PC-9 (cell line): Measurements from ENCODE around the gene ACTL8. TPM values are rescaled to one million over a fixed set of nuclear protein-coding genes. Genes with fewer than 3 reads are reported as not detected.

Experiments
- BruUV-seq: library from RNA; stranded (reverse); fragments of 400-500 nt; replicated peaks from 2 replicates; lab custom pipeline; 2021; lab: Mats Ljungman, UMichigan
- CTCF ChIA-PET: fragments of 300-600 bp; sonication (Branson Sonifier 250); formaldehyde crosslinking; loops from one replicate; lab custom pipeline; 2022; ENCODE audit warnings: antibody characterized with exemption; lab: Charles Lee
- POLR2A ChIA-PET: fragments of 300-600 bp; sonication (Branson Sonifier 250); formaldehyde crosslinking; loops from one replicate; lab custom pipeline; 2022; ENCODE audit warnings: antibody characterized with exemption; ENCODE audit not compliant: unreplicated experiment; lab: Charles Lee
- DNase-seq, 2 experiments: peaks; one replicate each; pipeline versions ENCODE4 v3.0.0 to v3.0.0-alpha.2; 2015 to 2022; ENCODE audit warnings: mixed read lengths in 1 of 2
- H2AFZ ChIP-seq: fragments of 200-600 bp; sonication (generic); 2 replicates; pipeline ENCODE4 v1.8.1; 2017; ENCODE audit warnings: antibody characterized with exemption
- H3F3A ChIP-seq: fragments of 200-600 bp; sonication (generic); 2 replicates; pipeline ENCODE4 v1.8.1; 2017; ENCODE audit warnings: antibody characterized with exemption, mild to moderate bottlenecking, low read depth; ENCODE audit not compliant: insufficient read depth
- H3K27ac ChIP-seq: fragments of 200-600 bp; sonication (generic); 2 replicates; pipeline ENCODE4 v1.6.1; 2016; ENCODE audit warnings: mixed run types
- H3K27me3 ChIP-seq: fragments of 200-600 bp; sonication (generic); 2 replicates; pipeline ENCODE4 v1.6.1; 2016; ENCODE audit warnings: low read depth, mixed run types; ENCODE audit not compliant: insufficient read depth
- H3K36me3 ChIP-seq: fragments of 200-600 bp; sonication (generic); 2 replicates; pipeline ENCODE4 v1.6.1; 2016; ENCODE audit warnings: low read depth, mixed run types
- H3K4me1 ChIP-seq: fragments of 200-600 bp; sonication (generic); replicated peaks from 2 replicates; pipeline ENCODE4 v1.6.1; 2016; ENCODE audit warnings: mixed run types; ENCODE audit not compliant: insufficient read depth
- H3K4me2 ChIP-seq: fragments of 200-600 bp; sonication (generic); 2 replicates; pipeline ENCODE4 v1.6.1; 2017; ENCODE audit warnings: mixed run types
- H3K4me3 ChIP-seq: fragments of 200-600 bp; sonication (generic); 2 replicates; pipeline ENCODE4 v1.6.1; 2016; ENCODE audit warnings: mixed run types
- H3K79me2 ChIP-seq: fragments of 200-600 bp; sonication (generic); 2 replicates; pipeline ENCODE4 v1.6.1; 2017; ENCODE audit warnings: low read depth, mixed run types
- H3K9me2 ChIP-seq: fragments of 200-600 bp; sonication (generic); 2 replicates; pipeline ENCODE4 v1.8.1; 2017; ENCODE audit warnings: mild to moderate bottlenecking; ENCODE audit not compliant: insufficient read depth
- H3K9me3 ChIP-seq: fragments of 200-600 bp; sonication (generic); 2 replicates; pipeline ENCODE4 v1.8.1; 2016; ENCODE audit warnings: low read depth; ENCODE audit not compliant: insufficient read depth
- H4K20me1 ChIP-seq: fragments of 200-600 bp; sonication (generic); 2 replicates; pipeline ENCODE4 v1.8.1; 2017; ENCODE audit not compliant: insufficient read depth
- CTCF ChIP-seq: fragments of 200-600 bp; sonication (generic); conservative IDR thresholded peaks from 2 replicates; pipeline ENCODE4 v1.6.1; 2017; ENCODE audit warnings: mixed run types, antibody characterized with exemption, mild to moderate bottlenecking, moderate library complexity
- EZH2 ChIP-seq: fragments of 200-600 bp; sonication (generic); IDR thresholded peaks from 2 replicates; pipeline ENCODE4 v1.8.0; 2017; ENCODE audit warnings: antibody characterized with exemption, low read depth
- intact Hi-C: fragments of 100-400 bp; cut with micrococcal nuclease; formaldehyde crosslinking; loops from one replicate; pipeline ENCODE4 v1.10.0; 2022; ENCODE audit not compliant: unreplicated experiment
- total RNA-seq: library from RNA; stranded (reverse); gene quantifications from 2 replicates; pipeline ENCODE4 v1.2.3, GENCODE V29; 2021

Gene ACTL8
- total RNA-seq, 1 experiment from 2014 or later = 0.68 TPM

- intact Hi-C loops = no loop called here
- BruUV-seq = no TSS peak
- H3K79me2 ChIP-seq = no peaks in the 10 kb centered on the region
- no peak overlapping the region for H3K4me2 ChIP-seq
- H2AFZ ChIP-seq = no peak overlapping the region
- H3K9me3 ChIP-seq = no peaks in the 10 kb centered on the region
- H3K9me2 ChIP-seq = no peaks in the 10 kb centered on the region
- no peaks in the 10 kb centered on the region for H3F3A ChIP-seq
- no peak overlapping the region for H3K4me3 ChIP-seq
- CTCF ChIA-PET = no interaction called here
- TF ChIP-seq CTCF (no peak), EZH2 (no peak)
- no peaks in the 10 kb centered on the region for H3K36me3 ChIP-seq
- no peak for DNase-seq
- no peaks in the 10 kb centered on the region for H4K20me1 ChIP-seq
- POLR2A ChIA-PET = no interaction called here
- H3K4me1 ChIP-seq = peaks cover 1% of the 10 kb centered on the region
- no peak overlapping the region for H3K27ac ChIP-seq
- no peaks in the 10 kb centered on the region for H3K27me3 ChIP-seq
Observed at GRCh38 chr1:17860812-17861211, 105.7 kb downstream of the ACTL8 start.

DNA sequence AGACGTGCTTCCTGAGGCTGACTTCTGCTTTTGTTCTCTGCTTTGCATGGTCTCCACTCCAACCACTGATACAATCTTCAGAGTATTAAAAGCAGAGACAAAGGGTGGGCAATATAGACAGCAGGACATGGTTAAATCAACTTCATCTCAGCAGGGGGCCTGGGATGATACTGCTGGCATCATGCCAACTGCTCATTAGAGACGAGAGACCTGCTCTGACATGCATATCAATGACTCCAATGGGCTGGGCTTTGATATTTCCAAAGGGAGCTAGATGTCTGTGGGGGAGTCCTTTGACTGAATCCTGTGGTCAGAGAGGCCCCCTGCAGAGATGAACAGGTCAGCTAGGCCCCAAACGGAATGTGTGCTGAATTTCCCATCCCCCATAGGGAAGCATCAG lies 106.6 kb downstream of the ACTL8 start:
- Histone ChIP-seq H2AFZ (no peak overlapping the region), H3K27ac (no peak overlapping the region), H3K9me2 (no peaks in the 10 kb centered on the region), H3K4me2 (no peak overlapping the region), H3K79me2 (no peaks in the 10 kb centered on the region), H3F3A (no peaks in the 10 kb centered on the region; the same call in 1 of the 2 replicates), H3K9me3 (no peaks in the 10 kb centered on the region), H3K27me3 (no peaks in the 10 kb centered on the region), H3K4me1 (peaks cover 7% of the 10 kb centered on the region), H3K36me3 (no peaks in the 10 kb centered on the region), H4K20me1 (no peaks in the 10 kb centered on the region), H3K4me3 (no peak overlapping the region)
- intact Hi-C loops = no loop called here
- no TSS peak for BruUV-seq
- ChIA-PET CTCF (no interaction called here), POLR2A (interaction anchor here (0.7 kb wide), 1 partner anchor 712 kb away, joined by 3 read pairs; no protein-coding TSS in a partner anchor)
- no peak for DNase-seq
- TF ChIP-seq EZH2 = no peak
- TF ChIP-seq CTCF = no peak

- Histone ChIP-seq H3K9me2 (no peaks in the 10 kb centered on the region), H3K36me3 (no peaks in the 10 kb centered on the region), H3K4me2 (no peak overlapping the region), H3K4me1 (peaks cover 7% of the 10 kb centered on the region), H3F3A (no peaks in the 10 kb centered on the region; the same call in 1 of the 2 replicates), H3K4me3 (no peak overlapping the region), H3K27ac (no peak overlapping the region), H3K9me3 (no peaks in the 10 kb centered on the region), H3K27me3 (no peaks in the 10 kb centered on the region), H2AFZ (no peak overlapping the region), H4K20me1 (no peaks in the 10 kb centered on the region), H3K79me2 (no peaks in the 10 kb centered on the region)
- POLR2A ChIA-PET = interaction anchor here (0.7 kb wide), 1 partner anchor 711 kb away, joined by 3 read pairs; no protein-coding TSS in a partner anchor
- CTCF ChIA-PET = no interaction called here
- TF ChIP-seq EZH2 (no peak), CTCF (no peak)
- intact Hi-C loops = no loop called here
- DNase-seq = no peak
- no TSS peak for BruUV-seq
Observed at GRCh38 chr1:17862121-17862520, 107.0 kb downstream of the ACTL8 start.
